Dedifferentiated amniotic fluid mesenchymal stem cell (primary cell): Measurements from ENCODE around the gene OR6B2.
"Not testable (repeated sequence)": the region's sequence is repeated elsewhere in the genome, so short reads cannot be mapped to it uniquely, and the experiment has no call there.

Experiments
- DNase-seq: peaks from one replicate; pipeline ENCODE4 v3.0.0-alpha.2; 2016; ENCODE audit errors: extremely low spot score

The OR6B2 gene

DNA sequence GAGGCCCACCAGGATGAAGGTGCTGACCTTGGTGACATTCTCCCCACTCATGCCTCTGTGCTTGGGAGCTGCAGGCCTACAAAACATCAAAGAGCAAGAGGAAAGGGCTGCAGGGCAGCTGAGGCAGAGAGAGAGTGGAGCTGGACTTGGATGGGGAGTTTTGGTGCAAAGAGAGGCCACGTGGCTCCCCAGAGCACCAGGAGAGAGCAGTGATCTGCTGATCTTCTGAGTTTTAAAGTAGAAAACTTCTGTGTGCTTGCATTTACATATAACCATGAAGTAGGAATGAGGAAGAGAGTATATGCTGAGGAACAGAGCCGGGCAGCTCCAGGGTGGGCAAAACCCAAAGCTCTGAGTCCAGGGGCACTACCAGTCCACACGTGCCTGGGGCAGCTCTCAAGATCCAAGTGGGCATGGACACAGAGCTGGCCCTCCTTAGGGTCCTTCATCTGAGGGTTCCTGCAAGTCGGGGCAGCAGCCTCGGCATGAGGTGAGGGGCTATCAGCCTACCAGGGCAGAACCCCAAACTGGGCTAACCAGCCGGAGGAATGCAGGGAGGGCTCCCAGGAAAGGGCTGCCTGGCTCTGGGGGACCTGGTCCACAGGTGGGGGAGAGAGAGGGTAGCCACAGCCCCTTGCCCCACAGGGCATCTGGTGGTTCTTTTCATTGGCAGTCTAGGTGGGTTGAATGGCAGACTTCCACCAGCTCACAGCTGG lies at the start of gene OR6B2:
Gene OR6B2, minus strand, starts transcription at position 51 of the 716 bp plus-strand sequence. Its CDS starts 0 bp downstream, at position 51.
- no peak for DNase-seq

GRCh38 chr2:240078631-240079030 lies 48.4 kb upstream of the OR6B2 start:
- no peak for DNase-seq

DNA sequence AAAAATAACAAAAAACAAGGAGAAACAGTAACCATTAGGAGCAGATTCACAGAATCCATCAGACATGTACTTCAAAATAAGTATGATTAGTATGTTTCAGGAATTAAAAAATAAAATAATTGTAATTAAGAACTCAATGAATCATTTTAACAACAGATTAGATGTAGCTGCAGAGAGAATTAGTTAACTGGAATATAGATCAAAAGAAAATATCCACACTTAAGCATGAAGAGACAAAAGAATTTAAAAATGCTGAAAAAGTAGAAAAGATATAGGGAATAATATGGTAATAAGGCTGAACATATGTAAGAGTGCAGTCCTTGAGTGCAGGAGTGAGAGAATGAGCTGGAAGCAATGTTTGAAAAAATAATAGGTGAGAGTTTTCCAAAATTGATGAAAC lies 47.2 kb upstream of the OR6B2 start:
- DNase-seq, result no peak

GRCh38 chr2:240074545-240074944 lies 44.3 kb upstream of the OR6B2 start:
- no peak for DNase-seq

DNA sequence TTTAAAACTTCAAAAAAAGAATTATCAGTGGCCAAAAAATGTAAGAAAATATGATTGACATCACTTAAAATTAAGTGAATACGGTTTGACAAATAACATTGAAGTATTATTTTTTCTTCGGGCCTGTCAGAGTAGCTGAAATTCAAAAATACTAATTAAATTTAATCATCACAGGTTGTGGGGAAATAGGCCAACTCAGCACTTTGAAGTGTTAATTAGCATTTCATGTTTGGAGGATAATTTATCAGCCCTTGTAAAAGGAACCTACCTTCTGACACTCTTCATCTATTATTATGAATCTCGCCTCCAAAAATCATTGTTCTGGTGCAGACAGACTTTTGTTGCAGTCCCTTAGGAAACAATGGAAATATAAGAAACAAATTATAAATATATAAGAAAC lies 40.7 kb upstream of the OR6B2 start:
- DNase-seq, result no peak

- no peak for DNase-seq
Observed at GRCh38 chr2:240069829-240070228, 39.6 kb upstream of the OR6B2 start.

DNA sequence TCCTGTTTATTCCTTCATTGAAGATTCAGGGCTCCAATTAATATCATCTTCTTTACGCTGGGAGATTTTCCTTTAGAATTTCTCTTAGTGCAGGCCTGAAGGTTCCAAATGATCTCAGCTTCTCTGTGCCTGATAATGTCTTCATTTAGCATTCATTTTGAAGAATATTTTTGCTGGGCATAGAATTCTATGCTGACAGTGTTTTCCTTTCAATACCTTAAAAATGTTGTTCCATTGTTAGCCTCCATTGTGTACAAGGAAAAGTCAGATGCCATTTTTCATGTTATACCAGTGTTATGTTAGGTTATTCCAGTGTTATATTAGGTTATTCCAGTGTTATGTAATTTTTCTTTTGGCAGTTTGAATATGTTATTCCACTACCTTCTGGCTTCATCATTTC lies 38.0 kb upstream of the OR6B2 start:
- DNase-seq, result no peak

GRCh38 chr2:240066489-240066888 lies 36.3 kb upstream of the OR6B2 start:
- no peak for DNase-seq

DNA sequence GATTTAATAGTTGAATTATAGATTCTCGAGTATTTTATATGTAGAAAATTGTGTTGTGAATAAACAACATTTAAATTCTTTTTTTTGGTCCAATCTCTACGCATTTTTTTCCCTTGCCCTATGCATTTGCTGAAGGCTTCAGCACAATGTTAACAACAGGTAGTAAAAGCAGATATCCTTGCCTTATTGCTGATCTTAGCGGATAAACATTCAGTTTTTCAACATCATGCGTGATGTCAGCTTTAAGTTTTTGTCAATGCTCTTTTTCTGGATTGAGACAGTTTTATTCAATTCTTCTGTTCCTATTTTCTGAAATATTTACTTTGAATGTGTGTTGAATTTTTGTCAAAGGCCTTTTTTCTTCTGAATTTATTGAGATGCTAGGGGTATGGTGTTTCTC lies 34.7 kb upstream of the OR6B2 start:
- no peak for DNase-seq

DNA sequence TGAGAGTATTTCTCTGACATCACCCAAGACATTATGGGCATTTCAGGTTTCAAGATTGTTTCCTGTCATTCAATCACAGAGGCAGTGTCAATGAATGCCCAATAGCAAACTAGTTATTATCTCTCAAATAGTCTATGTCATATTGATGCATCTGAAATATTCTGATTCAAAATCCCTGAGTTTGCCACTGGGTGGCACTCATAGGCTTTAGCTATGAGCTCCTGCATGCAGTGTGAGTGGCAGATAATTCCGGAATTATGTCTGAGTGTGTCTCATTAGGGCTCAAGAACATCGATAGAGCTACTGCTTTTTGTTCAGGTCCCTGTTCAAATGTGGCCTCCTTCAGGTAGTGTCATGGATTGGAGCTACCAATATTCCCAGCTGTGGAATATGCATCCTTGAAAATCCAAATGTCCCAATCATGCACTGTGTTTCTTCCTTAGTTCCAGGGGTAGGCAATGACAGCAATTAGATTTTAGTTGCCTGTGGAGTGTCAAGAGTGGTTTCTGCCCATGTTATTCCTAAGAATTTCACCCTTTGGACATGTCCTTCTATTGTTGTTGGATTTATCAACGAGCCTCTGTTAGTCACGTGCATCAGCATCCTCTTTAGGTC lies 30.9 kb upstream of the OR6B2 start:
- DNase-seq, result peak; percentile 51

DNA sequence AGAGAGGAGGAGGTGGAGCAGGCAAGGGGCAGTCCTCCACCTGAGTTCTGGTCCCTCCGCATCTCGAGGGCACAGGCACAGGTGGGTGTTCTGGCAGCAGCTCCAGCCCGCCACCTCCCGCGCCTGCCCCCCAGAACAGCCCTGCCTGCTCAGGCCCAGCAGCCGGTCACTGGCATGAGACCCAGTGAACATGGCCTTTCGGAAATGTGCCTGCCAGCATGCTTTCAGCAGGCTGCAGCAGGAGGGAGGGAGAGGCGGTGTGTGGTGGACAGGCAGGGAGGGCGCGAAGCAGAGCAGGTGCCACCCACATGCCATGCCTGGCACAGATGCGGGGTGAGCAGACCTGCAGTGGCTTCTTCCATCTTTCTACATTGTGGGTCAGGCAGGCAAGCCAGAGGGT lies 26.4 kb upstream of the OR6B2 start:
- DNase-seq, result no peak

GRCh38 chr2:240055177-240055917 lies 25.1 kb upstream of the OR6B2 start:
- no peak for DNase-seq

DNA sequence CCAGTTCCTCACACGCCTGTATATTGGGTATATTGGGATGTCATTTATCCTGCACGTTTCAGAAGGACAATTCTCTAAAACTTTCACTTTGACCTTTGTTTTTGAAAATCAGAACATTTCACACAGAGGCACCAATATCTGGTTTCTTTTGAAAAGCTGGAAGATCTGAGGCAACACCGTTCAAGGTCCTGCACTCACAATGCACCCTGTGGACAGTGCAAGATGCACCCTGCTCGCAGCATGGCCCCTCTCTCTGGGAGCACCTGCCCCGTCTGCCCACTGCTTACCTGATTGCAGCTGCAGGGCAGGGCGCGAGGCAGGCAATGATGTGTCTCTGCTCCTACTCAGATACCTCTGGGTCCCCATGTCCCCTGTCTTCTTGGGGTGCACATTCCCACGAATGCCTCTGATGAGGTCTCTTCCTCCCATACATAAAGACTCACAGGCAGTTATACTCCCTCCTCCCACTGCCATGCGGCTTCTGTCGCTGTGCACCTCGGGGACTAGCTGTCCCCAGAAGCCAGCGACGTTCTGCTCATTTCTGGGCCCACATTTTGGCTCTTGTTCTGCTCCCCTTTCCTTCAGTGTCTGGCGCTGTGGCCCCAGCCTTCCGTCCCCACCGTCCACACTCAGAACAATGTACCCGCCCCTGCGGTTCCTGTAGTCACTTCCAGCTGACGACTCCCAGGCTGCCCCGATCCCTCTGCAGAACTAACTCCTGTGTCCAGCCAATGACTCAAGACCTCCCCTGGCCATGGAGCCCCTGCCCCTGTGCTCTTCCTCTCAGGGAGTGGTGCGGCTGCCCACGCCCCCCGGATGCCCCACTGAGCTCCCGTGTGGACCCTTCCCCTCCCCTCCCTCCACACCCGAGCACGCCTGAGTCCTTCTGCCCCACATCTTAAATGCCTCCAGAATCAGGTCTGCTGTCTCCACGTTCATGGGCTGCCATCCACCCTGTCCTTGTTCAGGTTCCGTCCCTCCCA lies 23.2 kb upstream of the OR6B2 start, which contains the start of gene OR6B3:
Gene OR6B3, minus strand, starts transcription at position 349 of the 983 bp plus-strand sequence.
- no peak for DNase-seq

GRCh38 chr2:240052524-240052923 lies 22.3 kb upstream of the OR6B2 start:
- DNase-seq, result no peak

DNA sequence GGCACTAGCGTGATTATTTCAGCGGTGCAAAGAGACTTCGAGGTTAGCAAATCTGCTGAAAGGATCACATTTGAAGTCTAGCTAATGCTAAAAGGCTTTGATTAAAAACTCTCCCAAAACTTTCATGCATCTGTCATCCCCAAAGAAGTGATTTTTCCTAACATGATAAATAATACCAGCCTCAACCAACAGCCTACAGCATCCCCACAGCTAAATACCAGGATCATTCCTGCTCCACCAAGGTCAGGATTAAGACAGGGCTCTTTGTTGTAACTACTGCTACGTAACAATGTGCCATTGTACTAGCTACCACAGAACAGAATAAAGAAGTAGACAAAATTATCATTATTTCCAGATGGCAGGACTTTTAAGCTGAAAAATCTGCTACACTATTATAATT lies 21.5 kb upstream of the OR6B2 start:
- no peak for DNase-seq

DNA sequence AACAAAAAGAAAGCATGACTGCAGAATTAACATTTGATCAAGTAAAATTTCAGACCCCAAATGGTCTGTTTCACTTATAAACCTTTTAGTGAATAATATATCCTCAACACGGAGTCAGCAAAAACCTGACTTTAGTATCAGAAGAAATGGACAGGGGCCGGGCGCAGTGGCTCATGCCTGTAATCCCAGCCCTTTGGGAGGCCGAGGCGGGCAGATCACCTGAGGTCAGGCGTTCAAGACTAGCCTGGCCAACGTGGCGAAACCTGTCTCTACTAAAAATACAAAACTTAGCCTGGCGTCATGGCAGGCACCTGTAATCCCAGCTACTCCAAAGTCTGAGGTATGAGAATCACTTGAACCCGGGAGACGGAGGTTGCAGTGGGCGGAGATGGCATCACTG lies 20.0 kb upstream of the OR6B2 start:
- DNase-seq, result no peak

GRCh38 chr2:240048237-240048636 lies 18.0 kb upstream of the OR6B2 start:
- DNase-seq, result no peak

GRCh38 chr2:240045098-240045497 lies 14.9 kb upstream of the OR6B2 start:
- DNase-seq, result no peak

DNA sequence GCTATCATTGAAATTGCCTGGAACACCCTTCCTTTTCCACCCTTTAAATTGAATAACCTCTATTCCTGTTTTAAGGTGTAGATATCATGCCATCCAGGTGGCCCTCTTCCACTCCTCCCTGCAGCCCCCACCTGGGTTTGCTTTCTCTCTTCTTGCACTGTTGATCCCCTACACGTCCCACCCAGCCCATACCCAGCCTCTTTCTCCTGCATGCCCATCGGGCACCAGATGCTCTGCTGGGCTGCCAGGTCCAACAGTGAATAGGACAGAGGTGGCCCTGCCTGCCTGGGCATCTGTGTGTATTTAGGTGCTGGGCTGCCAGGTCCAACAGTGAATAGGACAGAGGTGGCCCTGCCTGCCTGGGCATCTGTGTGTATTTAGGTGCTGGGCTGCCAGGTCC lies 13.9 kb upstream of the OR6B2 start:
- DNase-seq, result not testable (repeated sequence)

DNA sequence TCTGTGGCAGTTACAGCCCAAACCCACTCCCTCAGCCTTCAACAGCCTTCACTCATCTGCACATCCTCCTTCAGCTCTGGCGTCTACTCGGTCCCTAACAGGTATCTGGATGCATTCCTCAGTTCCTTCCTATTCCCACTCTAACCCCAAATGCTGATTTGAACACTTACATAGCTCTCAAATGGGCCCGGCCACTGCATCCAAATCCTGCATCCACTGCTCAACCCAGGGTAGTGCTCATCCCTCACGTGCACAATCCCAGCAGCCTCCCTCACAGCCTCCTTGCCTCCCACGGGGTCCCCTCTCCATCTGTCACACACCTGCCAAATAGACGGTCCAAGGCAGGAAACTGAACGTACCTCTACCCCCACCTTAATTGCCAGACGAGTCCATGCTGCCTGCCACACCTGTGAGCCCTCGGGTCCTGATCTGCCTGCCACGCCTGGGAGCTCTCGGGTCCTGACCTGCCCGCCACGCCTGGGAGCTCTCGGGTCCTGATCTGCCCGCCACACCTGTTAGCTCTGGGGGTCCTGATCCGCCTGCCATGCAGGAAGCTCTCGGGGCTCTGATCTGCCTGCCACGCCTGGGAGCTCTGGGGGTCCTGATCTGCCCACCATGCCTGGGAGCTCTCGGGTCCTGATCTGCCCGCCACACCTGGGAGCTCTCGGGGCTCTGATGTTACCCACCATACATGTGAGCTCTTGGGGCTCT lies 13.2 kb upstream of the OR6B2 start:
- no peak for DNase-seq

DNA sequence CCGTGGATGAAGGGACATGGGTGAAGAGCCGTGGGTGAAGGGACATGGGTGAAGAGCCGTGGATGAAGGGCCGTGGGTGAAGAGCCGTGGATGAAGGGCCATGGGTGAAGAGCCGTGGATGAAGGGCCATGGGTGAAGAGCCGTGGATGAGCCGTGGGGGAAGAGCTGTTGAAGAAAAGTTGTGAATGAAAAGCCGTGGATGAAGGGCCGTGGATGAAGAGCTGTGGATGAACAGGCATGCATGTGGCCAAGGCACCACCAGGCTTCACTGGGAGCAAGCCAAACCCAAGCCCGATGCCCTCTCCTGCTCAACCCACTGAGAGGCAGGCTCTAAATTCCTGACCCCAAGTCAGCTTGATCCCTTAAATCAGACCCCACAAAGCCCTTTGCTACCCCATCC lies 12.5 kb upstream of the OR6B2 start:
- DNase-seq, result no peak
